Trophoblast cell (in vitro differentiated cells and primary cell): ENCODE data around the gene DDR2.

Experiments
- DNase-seq, 2 donors: peaks; one replicate each; pipeline ENCODE4 v3.0.0-alpha.2; 2016
- H2AFZ ChIP-seq: 2 replicates; pipeline ENCODE4 v1.6.1; 2013; ENCODE audit warnings: low read length, moderate library complexity, mild to moderate bottlenecking; ENCODE audit not compliant: insufficient read depth, poor library complexity
- H2AK5ac ChIP-seq: 2 replicates; pipeline ENCODE4 v1.6.1; 2013; ENCODE audit warnings: mild to moderate bottlenecking, low read length
- H2BK120ac ChIP-seq: 2 replicates; pipeline ENCODE4 v1.6.1; 2013; ENCODE audit warnings: low read length, mild to moderate bottlenecking, moderate library complexity; ENCODE audit not compliant: insufficient read depth, poor library complexity
- H2BK12ac ChIP-seq: 2 replicates; pipeline ENCODE4 v1.6.1; 2013; ENCODE audit warnings: mild to moderate bottlenecking, low read length, moderate library complexity
- H2BK5ac ChIP-seq: 2 replicates; pipeline ENCODE4 v1.6.1; 2013; ENCODE audit warnings: low read length, low read depth, moderate library complexity, mild to moderate bottlenecking; ENCODE audit not compliant: poor library complexity
- H3K14ac ChIP-seq: 2 replicates; pipeline ENCODE4 v1.6.1; 2013; ENCODE audit warnings: mild to moderate bottlenecking, low read length
- H3K18ac ChIP-seq: 2 replicates; pipeline ENCODE4 v1.6.1; 2013; ENCODE audit warnings: mild to moderate bottlenecking, low read length
- H3K23ac ChIP-seq: 2 replicates; pipeline ENCODE4 v1.6.1; 2013; ENCODE audit warnings: low read length
- H3K27ac ChIP-seq: 2 replicates; pipeline ENCODE4 v1.5.1; 2013; ENCODE audit warnings: low read depth, mild to moderate bottlenecking, inconsistent platforms, low read length, moderate library complexity
- H3K27me3 ChIP-seq: 2 replicates; pipeline ENCODE4 v1.6.1; 2013; ENCODE audit warnings: inconsistent platforms, mild to moderate bottlenecking, low read length, moderate library complexity; ENCODE audit not compliant: insufficient read depth
- H3K36me3 ChIP-seq, 2 experiments: 1 replicate in 1 of 2; 2 replicates in 1 of 2; pipeline ENCODE4 v1.6.1; 2013; ENCODE audit warnings: low read length in 2 of 2, mild to moderate bottlenecking in 2 of 2, moderate library complexity in 1 of 2; ENCODE audit not compliant: insufficient read depth in 2 of 2, control insufficient read depth in 1 of 2
- H3K4ac ChIP-seq: 2 replicates; pipeline ENCODE4 v1.6.1; 2013; ENCODE audit warnings: low read depth, mild to moderate bottlenecking, low read length, moderate library complexity
- H3K4me1 ChIP-seq, 2 experiments: 1 replicate in 1 of 2; 2 replicates in 1 of 2; pipeline ENCODE4 v1.6.1; 2013; ENCODE audit warnings: low read length in 2 of 2, mild to moderate bottlenecking in 2 of 2, moderate library complexity in 1 of 2; ENCODE audit not compliant: insufficient read depth in 2 of 2, control insufficient read depth in 1 of 2
- H3K4me2 ChIP-seq: 2 replicates; pipeline ENCODE4 v1.6.1; 2013; ENCODE audit warnings: inconsistent platforms, mild to moderate bottlenecking, low read length, moderate library complexity
- H3K4me3 ChIP-seq: 2 replicates; pipeline ENCODE4 v1.5.1; 2013; ENCODE audit warnings: mild to moderate bottlenecking, low read depth, low read length, inconsistent platforms
- H3K79me1 ChIP-seq: one replicate; pipeline ENCODE4 v1.6.1; 2013; ENCODE audit warnings: low read length
- H3K79me2 ChIP-seq: 2 replicates; pipeline ENCODE4 v1.6.1; 2013; ENCODE audit warnings: low read length, mild to moderate bottlenecking; ENCODE audit not compliant: control insufficient read depth, insufficient read depth, poor library complexity
- H3K9ac ChIP-seq: 2 replicates; pipeline ENCODE4 v1.6.1; 2013; ENCODE audit warnings: mild to moderate bottlenecking, low read length
- H3K9me3 ChIP-seq: 2 replicates; pipeline ENCODE4 v1.6.1; 2013; ENCODE audit warnings: low read depth, mild to moderate bottlenecking, control low read depth, inconsistent platforms, low read length; ENCODE audit not compliant: insufficient read depth
- H4K12ac ChIP-seq: 2 replicates; pipeline ENCODE4 v1.6.1; 2013; ENCODE audit warnings: low read depth, mild to moderate bottlenecking, low read length, moderate library complexity
- H4K8ac ChIP-seq: 2 replicates; pipeline ENCODE4 v1.6.1; 2013; ENCODE audit warnings: low read depth, mild to moderate bottlenecking, low read length, moderate library complexity
- H4K91ac ChIP-seq: one replicate; pipeline ENCODE4 v1.6.1; 2013; ENCODE audit warnings: low read depth, mild to moderate bottlenecking, low read length, moderate library complexity
- WGBS: extraction: QIAGEN DNeasy Blood & Tissue Kit; methylation state at CpG from one replicate; pipeline ENCODE4 v1.1.7; 2013; ENCODE audit warnings: missing lambda C conversion rate; ENCODE audit not compliant: insufficient read length, insufficient coverage; ENCODE audit errors: extremely low coverage; 5-methylcytosine and 5-hydroxymethylcytosine counted together

DDR2 gene

GRCh38 chr1:162662013-162662412 lies 29.7 kb downstream of the DDR2 start:
- no peaks in the 10 kb centered on the region for H3K79me2 ChIP-seq

GRCh38 chr1:162663086-162663485 lies 30.8 kb downstream of the DDR2 start:
- no peak overlapping the region for H4K12ac ChIP-seq
- H2AK5ac ChIP-seq = no peak overlapping the region
- H2BK5ac ChIP-seq = peak overlapping the region; percentile 94
- H3K79me1 ChIP-seq = peaks cover 19% of the 10 kb centered on the region
- H2BK12ac ChIP-seq = no peak overlapping the region
- no peak overlapping the region for H3K9ac ChIP-seq
- H2BK120ac ChIP-seq = peak overlapping the region; percentile 98
- no peaks in the 10 kb centered on the region for H3K79me2 ChIP-seq
- peak overlapping the region; percentile 76 for H4K8ac ChIP-seq
- no peak overlapping the region for H4K91ac ChIP-seq
- DNase-seq = peak; percentile 27 to 80
- no peaks in the 10 kb centered on the region for H3K36me3 ChIP-seq
- H3K4ac ChIP-seq = no peak overlapping the region
- H3K18ac ChIP-seq = no peak overlapping the region
- no peak overlapping the region for H2AFZ ChIP-seq
- no peak overlapping the region for H3K23ac ChIP-seq
- H3K9me3 ChIP-seq = peaks cover 2% of the 10 kb centered on the region
- no peak overlapping the region for H3K4me3 ChIP-seq
- peaks cover 5 to 12% of the 10 kb centered on the region in 2 experiments for H3K4me1 ChIP-seq
- peak overlapping the region; percentile 95 for H3K27ac ChIP-seq
- H3K4me2 ChIP-seq = no peak overlapping the region
- H3K27me3 ChIP-seq = no peaks in the 10 kb centered on the region
- H3K14ac ChIP-seq = no peak overlapping the region

More at GRCh38 chr1:162662013-162662412, 29.7 kb downstream of the DDR2 start:
- Histone ChIP-seq H4K12ac (no peak overlapping the region), H2BK12ac (no peak overlapping the region), H3K36me3 (no peaks in the 10 kb centered on the region), H2AK5ac (no peak overlapping the region), H3K14ac (no peak overlapping the region), H3K4me1 (peaks cover 5 to 12% of the 10 kb centered on the region in 2 experiments), H3K4me3 (no peak overlapping the region), H3K4ac (no peak overlapping the region), H3K27me3 (no peaks in the 10 kb centered on the region), H3K79me1 (peaks cover 17% of the 10 kb centered on the region), H3K27ac (no peak overlapping the region), H3K23ac (no peak overlapping the region), H4K8ac (no peak overlapping the region), H2AFZ (no peak overlapping the region), H3K9ac (no peak overlapping the region), H3K18ac (no peak overlapping the region), H3K4me2 (no peak overlapping the region), H2BK120ac (no peak overlapping the region), H4K91ac (peak overlapping the region; percentile 71), H3K9me3 (peaks cover 2% of the 10 kb centered on the region), H2BK5ac (no peak overlapping the region)
- no peak for DNase-seq

DNA sequence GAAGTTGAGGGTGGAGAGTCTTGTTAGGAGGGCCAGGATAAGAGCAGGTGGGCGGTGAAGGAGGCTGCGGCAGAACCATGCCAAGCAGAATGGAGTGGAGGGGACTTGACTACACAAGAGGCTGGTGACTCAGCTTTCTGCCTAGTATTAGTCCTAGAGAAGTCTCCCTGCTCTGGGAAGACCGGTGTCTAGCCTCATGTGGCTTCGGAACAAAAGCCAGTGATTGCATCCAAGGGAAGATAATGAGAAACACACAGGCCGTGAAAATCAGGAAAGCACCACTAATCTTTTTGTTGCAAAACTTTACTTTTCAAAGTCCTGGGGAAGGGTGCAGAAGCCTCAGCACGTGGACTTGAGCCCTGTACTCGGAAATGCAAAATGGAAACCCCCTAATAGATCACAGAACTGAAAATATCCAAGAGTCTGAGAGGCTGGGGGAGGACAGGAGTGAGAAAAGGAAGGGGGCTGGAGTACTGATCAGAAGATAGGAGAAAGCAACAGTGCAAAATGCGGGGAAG lies 31.4 kb downstream of the DDR2 start:
- DNase-seq = peak; percentile 42 to 57
- Histone ChIP-seq H2AFZ (peak overlapping the region; percentile 25), H3K27me3 (no peaks in the 10 kb centered on the region), H2BK5ac (peak overlapping the region; percentile 97), H4K12ac (peak overlapping the region; percentile 89), H3K79me2 (no peaks in the 10 kb centered on the region), H4K8ac (peak overlapping the region; percentile 72), H3K9ac (no peak overlapping the region), H3K18ac (peak overlapping the region; percentile 74), H2AK5ac (peak overlapping the region; percentile 87), H3K14ac (peak overlapping the region; percentile 90), H4K91ac (peak overlapping the region; percentile 98), H3K4me3 (no peak overlapping the region), H3K4ac (peak overlapping the region; percentile 65), H3K36me3 (no peaks in the 10 kb centered on the region), H3K79me1 (peaks cover 22% of the 10 kb centered on the region), H2BK120ac (peak overlapping the region; percentile 99), H3K9me3 (peaks cover 2% of the 10 kb centered on the region), H3K4me2 (peak overlapping the region; percentile 3), H3K4me1 (peaks cover 5 to 12% of the 10 kb centered on the region in 2 experiments), H3K27ac (peak overlapping the region; percentile 95), H2BK12ac (peak overlapping the region; percentile 94), H3K23ac (no peak overlapping the region)
- WGBS = no CpG with 5 or more reads among the region's 8 CpGs

GRCh38 chr1:162666006-162666645 lies 33.9 kb downstream of the DDR2 start:
- Histone ChIP-seq H2AFZ (no peak overlapping the region), H2AK5ac (peak overlapping the region; percentile 70), H4K8ac (no peak overlapping the region), H3K23ac (no peak overlapping the region), H3K4ac (no peak overlapping the region), H3K9me3 (peaks cover 2% of the 10 kb centered on the region), H2BK120ac (no peak overlapping the region), H3K9ac (no peak overlapping the region), H3K27me3 (no peaks in the 10 kb centered on the region), H3K18ac (no peak overlapping the region), H3K14ac (peak overlapping the region; percentile 44), H3K4me3 (no peak overlapping the region), H3K27ac (peak overlapping the region; percentile 26), H2BK5ac (peak overlapping the region; percentile 53), H3K79me2 (no peaks in the 10 kb centered on the region), H4K12ac (no peak overlapping the region), H3K79me1 (peaks cover 20% of the 10 kb centered on the region), H3K36me3 (no peaks in the 10 kb centered on the region), H2BK12ac (peak overlapping the region; percentile 90), H3K4me1 (peaks cover 5 to 11% of the 10 kb centered on the region in 2 experiments), H3K4me2 (no peak overlapping the region), H4K91ac (peak overlapping the region; percentile 33)
- DNase-seq = peak in 1 of 2 donors; percentile 18
- no CpG with 5 or more reads among the region's 5 CpGs for WGBS
